Activated naive CD8-positive, alpha-beta T cell treated with anti-CD3 and anti-CD28 coated beads, Interleukin-2, amount 50 U/mL, for 24 hours (primary cell): ENCODE results near the gene UBAP2.
"Not testable (repeated sequence)": the region's sequence is repeated elsewhere in the genome, so short reads cannot be mapped to it uniquely, and the experiment has no call there.

Source experiments
- ATAC-seq: fragments of 150-1000 bp; cut with Tn5 transposase; one replicate; pipeline ENCODE4 v1.10.0; 2021
- DNase-seq: peaks from one replicate; pipeline ENCODE4 v3.0.0; 2021
- H3K27ac Mint-ChIP-seq: one replicate; pipeline ENCODE4 v1.8.0; 2021; ENCODE audit warnings: mild to moderate bottlenecking, mixed read lengths
- H3K27me3 Mint-ChIP-seq: one replicate; pipeline ENCODE4 v1.8.0; 2021; ENCODE audit warnings: mixed read lengths
- H3K36me3 Mint-ChIP-seq: one replicate; pipeline ENCODE4 v1.8.0; 2021; ENCODE audit warnings: low read depth, mixed read lengths
- H3K4me1 Mint-ChIP-seq: one replicate; pipeline ENCODE4 v1.8.0; 2021; ENCODE audit warnings: mixed read lengths
- H3K4me3 Mint-ChIP-seq: one replicate; pipeline ENCODE4 v1.8.0; 2021; ENCODE audit warnings: mild to moderate bottlenecking, moderate library complexity, mixed read lengths
- H3K9me3 Mint-ChIP-seq: one replicate; pipeline ENCODE4 v1.8.0; 2021; ENCODE audit warnings: mixed read lengths

The UBAP2 gene

DNA sequence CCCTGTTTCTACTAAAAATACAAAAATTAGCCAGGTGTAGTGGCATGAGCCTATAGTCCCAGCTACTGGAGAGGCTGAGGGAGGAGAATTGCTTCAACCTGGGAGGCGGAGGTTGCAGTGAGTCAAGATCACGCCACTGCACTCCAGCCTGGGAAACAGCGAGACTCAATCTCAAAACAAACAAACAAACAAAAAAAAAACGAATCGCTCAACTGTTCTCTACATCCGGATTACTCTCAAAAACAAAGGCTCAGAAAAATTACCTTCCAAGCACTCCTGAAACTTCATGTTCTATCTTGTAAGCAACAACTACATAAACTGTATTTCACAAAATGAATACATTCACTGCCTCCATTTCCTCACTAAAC, 14.0 kb downstream of the UBAP2 start:
- ATAC-seq (no peak), DNase-seq (no peak)
- Mint-ChIP-seq H3K4me1 (no peaks in the 10 kb centered on the region), H3K4me3 (no peak overlapping the region), H3K27me3 (no peaks in the 10 kb centered on the region), H3K36me3 (peaks cover 27% of the 10 kb centered on the region), H3K27ac (no peak overlapping the region), H3K9me3 (no peaks in the 10 kb centered on the region)

DNA sequence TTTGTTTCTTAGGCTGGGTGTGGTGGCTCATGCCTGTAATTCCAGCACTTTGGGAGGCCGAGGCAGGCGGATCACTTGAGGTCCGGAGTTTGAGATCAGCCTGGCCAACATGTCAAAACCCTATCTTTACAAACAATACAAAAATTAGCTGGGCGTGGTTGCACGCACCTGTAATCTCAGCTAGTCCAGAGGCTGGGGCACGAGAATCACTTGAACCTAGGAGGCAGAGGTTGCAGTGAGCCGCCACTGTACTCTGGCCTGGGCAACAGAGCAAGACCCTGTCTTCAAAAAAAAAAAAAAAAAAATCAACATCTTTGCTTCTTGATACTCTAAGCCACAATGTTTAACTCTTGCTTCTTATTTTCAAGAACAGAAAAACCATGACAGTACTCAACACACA, 16.1 kb downstream of the UBAP2 start:
- Mint-ChIP-seq H3K27me3 (no peaks in the 10 kb centered on the region), H3K4me1 (no peaks in the 10 kb centered on the region), H3K4me3 (no peak overlapping the region), H3K9me3 (no peaks in the 10 kb centered on the region), H3K36me3 (peaks cover 29% of the 10 kb centered on the region), H3K27ac (no peak overlapping the region)
- DNase-seq, result no peak
- ATAC-seq, result no peak

DNA sequence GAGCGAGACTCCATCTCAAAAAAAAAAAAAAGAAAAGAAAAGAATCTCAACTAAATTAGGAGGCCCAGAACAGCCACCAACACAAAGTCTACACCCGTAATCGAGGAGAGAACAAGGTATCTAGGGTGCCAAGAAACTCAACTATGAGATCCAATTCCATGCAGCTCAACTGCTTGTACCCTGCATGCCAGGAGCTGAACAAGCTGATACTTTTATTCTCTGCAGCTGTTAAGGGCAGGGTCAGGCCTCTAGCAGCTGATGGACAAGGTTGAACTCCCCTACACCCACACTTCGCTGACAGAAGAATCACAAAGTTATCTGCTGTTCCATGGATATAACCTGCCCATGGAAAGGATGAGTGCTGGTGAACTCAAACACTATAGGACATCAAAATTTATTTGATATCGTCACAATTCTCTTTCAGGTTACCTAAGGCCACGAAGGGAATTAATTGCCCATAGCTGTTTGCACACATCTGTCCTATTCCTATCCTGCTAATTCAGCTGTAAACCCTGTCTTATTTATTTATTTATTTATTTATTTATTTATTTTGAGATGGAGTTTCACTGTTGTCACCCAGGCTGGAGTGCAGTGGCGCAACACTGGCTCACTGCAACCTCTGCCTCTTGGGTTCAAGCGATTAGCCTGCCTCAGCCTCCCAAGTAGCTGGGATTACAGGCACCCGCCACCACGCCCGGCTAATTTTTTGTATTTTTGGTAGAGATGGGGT, 20.7 kb downstream of the UBAP2 start:
- DNase-seq (no peak), ATAC-seq (no peak)
- Mint-ChIP-seq H3K4me3 (no peak overlapping the region), H3K36me3 (peaks cover 16% of the 10 kb centered on the region), H3K27me3 (no peaks in the 10 kb centered on the region), H3K4me1 (no peaks in the 10 kb centered on the region), H3K27ac (no peak overlapping the region), H3K9me3 (no peaks in the 10 kb centered on the region)

GRCh38 chr9:34025811-34026210, 22.9 kb downstream of the UBAP2 start:
- Mint-ChIP-seq H3K9me3 (no peaks in the 10 kb centered on the region), H3K36me3 (peaks cover 9% of the 10 kb centered on the region), H3K27ac (no peak overlapping the region), H3K4me3 (no peak overlapping the region), H3K4me1 (no peaks in the 10 kb centered on the region), H3K27me3 (no peaks in the 10 kb centered on the region)
- ATAC-seq (no peak), DNase-seq (no peak)

DNA sequence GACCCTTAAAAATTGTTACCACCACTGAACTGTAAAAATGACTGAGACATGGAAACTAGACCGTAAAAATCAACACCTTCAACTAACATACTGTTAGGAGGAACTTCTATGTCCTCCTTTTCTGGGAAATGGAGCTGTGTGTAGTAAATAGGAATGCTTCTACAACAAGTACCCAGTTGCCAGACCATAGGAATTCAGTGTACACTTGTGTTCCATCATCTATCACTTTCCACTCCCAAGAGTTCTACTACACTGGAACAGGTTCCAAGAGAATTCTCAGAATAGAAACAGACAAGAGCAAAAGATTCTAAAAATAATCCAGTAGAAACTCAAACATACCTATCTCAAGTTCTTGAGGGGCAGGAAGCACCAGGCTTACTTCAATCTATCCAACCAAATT, 23.6 kb downstream of the UBAP2 start:
- H3K36me3 Mint-ChIP-seq, result peaks cover 10% of the 10 kb centered on the region
- H3K9me3 Mint-ChIP-seq, result no peaks in the 10 kb centered on the region

GRCh38 chr9:34024476-34024875, 24.2 kb downstream of the UBAP2 start:
- H3K27ac Mint-ChIP-seq, H3K4me1 Mint-ChIP-seq, H3K4me3 Mint-ChIP-seq, DNase-seq, H3K27me3 Mint-ChIP-seq, ATAC-seq, H3K9me3 Mint-ChIP-seq: not testable (repeated sequence)
- H3K36me3 Mint-ChIP-seq, result peaks cover 11% of the 10 kb centered on the region

More for the DNA sequence above, 23.6 kb downstream of the UBAP2 start:
- DNase-seq (no peak), ATAC-seq (no peak)
- H3K27me3 Mint-ChIP-seq, result no peaks in the 10 kb centered on the region
- no peaks in the 10 kb centered on the region for H3K4me1 Mint-ChIP-seq
- no peak overlapping the region for H3K4me3 Mint-ChIP-seq
- H3K27ac Mint-ChIP-seq, result no peak overlapping the region

GRCh38 chr9:34016149-34016548, 32.5 kb downstream of the UBAP2 start:
- Mint-ChIP-seq H3K9me3 (no peaks in the 10 kb centered on the region), H3K27ac (no peak overlapping the region), H3K4me1 (no peaks in the 10 kb centered on the region), H3K4me3 (no peak overlapping the region), H3K36me3 (peaks cover 20% of the 10 kb centered on the region), H3K27me3 (no peaks in the 10 kb centered on the region)
- no peak for ATAC-seq
- DNase-seq, result no peak

DNA sequence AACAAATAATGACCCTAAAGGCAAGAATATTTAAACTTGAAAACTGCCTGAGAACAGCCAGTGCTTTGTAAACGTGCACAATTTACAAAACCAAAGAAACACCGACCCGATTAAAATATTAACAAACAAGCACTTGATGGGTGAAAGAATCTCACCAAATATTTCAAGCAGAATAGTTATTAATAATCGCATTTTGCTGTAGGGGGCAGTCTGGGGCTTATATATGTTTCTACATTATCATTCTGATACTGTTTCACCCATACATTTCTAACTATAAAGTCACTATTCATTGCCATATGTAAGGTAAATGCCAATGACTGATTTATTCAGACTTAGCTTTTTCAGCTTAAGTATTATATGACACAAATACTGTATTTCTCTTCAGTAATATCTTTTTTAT, 37.7 kb downstream of the UBAP2 start:
- H3K4me1 Mint-ChIP-seq, result no peaks in the 10 kb centered on the region
- H3K9me3 Mint-ChIP-seq, result no peaks in the 10 kb centered on the region
- no peak for DNase-seq
- peaks cover 18% of the 10 kb centered on the region for H3K36me3 Mint-ChIP-seq
- H3K27me3 Mint-ChIP-seq, result no peaks in the 10 kb centered on the region
- H3K27ac Mint-ChIP-seq, result no peak overlapping the region
- no peak for ATAC-seq
- no peak overlapping the region for H3K4me3 Mint-ChIP-seq

DNA sequence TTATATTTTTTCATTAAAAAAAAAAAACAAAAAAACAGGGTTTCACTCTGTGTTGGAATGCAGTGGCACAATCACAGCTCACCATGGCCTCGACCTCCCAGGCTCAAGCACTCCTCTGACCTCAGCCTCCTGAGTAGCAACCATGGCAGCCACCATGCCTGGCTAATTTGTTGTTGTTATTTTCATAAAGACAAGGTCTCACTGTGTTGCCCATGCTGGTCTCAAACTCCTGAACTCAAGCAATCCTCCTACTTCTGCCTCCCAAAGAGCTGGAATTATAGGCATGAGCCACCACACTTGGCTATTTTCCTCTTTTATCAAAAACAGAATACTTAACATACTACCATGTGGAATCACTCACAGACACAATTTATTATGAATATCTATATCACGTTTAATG, 46.7 kb downstream of the UBAP2 start:
- ATAC-seq (no peak), DNase-seq (no peak)
- Mint-ChIP-seq H3K36me3 (peaks cover 24% of the 10 kb centered on the region), H3K9me3 (no peaks in the 10 kb centered on the region), H3K4me1 (no peaks in the 10 kb centered on the region), H3K4me3 (no peak overlapping the region), H3K27me3 (no peaks in the 10 kb centered on the region), H3K27ac (no peak overlapping the region)

GRCh38 chr9:34001298-34001697, 47.4 kb downstream of the UBAP2 start:
- Mint-ChIP-seq H3K4me1 (no peaks in the 10 kb centered on the region), H3K27me3 (no peaks in the 10 kb centered on the region), H3K36me3 (peaks cover 27% of the 10 kb centered on the region), H3K27ac (no peak overlapping the region), H3K9me3 (no peaks in the 10 kb centered on the region), H3K4me3 (no peak overlapping the region)
- ATAC-seq (no peak), DNase-seq (no peak)

DNA sequence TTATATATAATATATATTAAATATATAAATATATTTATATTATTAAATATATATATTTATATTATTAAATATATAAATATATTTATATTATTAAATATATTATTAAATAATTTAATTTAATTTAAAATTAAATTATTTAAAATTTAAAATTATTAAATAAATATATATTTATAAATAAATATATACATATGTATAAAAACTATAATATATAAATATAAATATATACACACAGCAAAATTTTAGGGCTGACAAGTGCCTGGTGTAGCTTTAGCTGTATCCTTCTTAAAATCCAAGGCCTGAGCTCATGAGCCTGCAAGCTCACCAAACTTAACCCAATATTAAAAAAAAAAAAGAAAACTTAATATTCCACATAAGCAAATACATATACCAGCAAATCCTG, 53.2 kb downstream of the UBAP2 start:
- Mint-ChIP-seq H3K9me3 (no peaks in the 10 kb centered on the region), H3K27ac (no peak overlapping the region), H3K4me3 (no peak overlapping the region), H3K36me3 (peaks cover 45% of the 10 kb centered on the region), H3K4me1 (no peaks in the 10 kb centered on the region), H3K27me3 (no peaks in the 10 kb centered on the region)
- DNase-seq (no peak), ATAC-seq (no peak)

- no peak overlapping the region for H3K27ac Mint-ChIP-seq
- no peak overlapping the region for H3K4me3 Mint-ChIP-seq
- ATAC-seq, result no peak
- H3K9me3 Mint-ChIP-seq, result no peaks in the 10 kb centered on the region
- H3K4me1 Mint-ChIP-seq, result peaks cover 15% of the 10 kb centered on the region
- DNase-seq, result no peak
- H3K36me3 Mint-ChIP-seq, result peaks cover 46% of the 10 kb centered on the region
- H3K27me3 Mint-ChIP-seq, result no peaks in the 10 kb centered on the region
Observed at GRCh38 chr9:33993104-33993503, 55.6 kb downstream of the UBAP2 start.

DNA sequence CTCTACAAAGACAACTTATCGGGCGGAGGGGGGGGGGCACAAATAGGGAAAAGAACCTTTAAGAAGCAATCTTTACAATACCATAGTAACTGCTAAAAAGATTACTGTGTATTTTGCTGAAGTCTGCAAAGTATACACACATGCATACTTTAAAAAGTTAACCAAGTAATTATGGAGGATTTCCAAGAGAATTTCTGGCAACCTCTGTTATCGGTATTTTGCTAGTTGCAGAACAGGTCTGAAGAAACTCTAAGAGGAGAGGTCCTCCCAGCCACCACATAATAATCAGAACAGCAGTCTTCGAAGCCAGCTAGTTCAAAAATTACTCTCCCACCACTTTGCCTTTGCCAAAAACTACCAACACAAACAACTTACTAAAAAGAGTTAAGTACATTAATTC, 56.1 kb downstream of the UBAP2 start:
- DNase-seq, result no peak
- Mint-ChIP-seq H3K9me3 (no peaks in the 10 kb centered on the region), H3K4me3 (no peak overlapping the region), H3K4me1 (peaks cover 15% of the 10 kb centered on the region), H3K27ac (no peak overlapping the region), H3K27me3 (no peaks in the 10 kb centered on the region), H3K36me3 (peaks cover 47% of the 10 kb centered on the region)
- ATAC-seq, result no peak

DNA sequence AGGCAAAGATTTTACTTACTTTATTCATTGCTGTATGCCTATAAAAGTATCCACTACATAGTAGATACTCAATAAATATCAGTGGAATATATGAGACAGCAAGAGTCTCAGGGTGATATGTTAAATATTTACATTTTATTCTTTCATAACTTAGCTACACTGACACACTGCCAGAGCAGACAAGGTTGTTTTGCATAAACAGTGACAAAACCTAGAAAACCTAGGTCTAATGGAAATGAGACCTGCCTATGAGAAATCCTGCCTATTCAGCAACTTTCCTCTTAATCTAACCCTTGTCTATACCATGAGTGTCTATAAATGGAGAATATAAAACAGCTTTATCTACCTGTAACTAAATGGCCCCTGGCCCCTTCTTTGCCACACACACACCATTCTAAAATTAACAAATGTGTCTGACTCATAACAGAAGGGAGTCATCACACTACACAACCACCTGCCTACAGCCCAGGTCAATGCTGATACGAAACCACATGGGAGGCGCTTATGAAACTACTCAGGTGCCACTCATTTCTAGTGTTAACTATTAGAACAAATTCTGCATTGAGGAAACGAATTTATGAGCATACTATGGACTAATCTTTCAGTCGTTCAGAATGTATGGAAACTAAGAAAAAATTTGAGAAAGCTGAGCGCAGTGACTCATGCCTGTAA, 60.3 kb downstream of the UBAP2 start:
- Mint-ChIP-seq H3K4me1 (peaks cover 15% of the 10 kb centered on the region), H3K27me3 (no peaks in the 10 kb centered on the region), H3K9me3 (no peaks in the 10 kb centered on the region), H3K27ac (peak overlapping the region; percentile 5), H3K36me3 (peaks cover 45% of the 10 kb centered on the region), H3K4me3 (no peak overlapping the region)
- ATAC-seq (peak; percentile 91), DNase-seq (peak; percentile 4)

GRCh38 chr9:33976414-33976813, 72.3 kb downstream of the UBAP2 start:
- Mint-ChIP-seq H3K4me3 (no peak overlapping the region), H3K36me3 (peaks cover 25% of the 10 kb centered on the region), H3K27me3 (no peaks in the 10 kb centered on the region), H3K27ac (no peak overlapping the region), H3K9me3 (no peaks in the 10 kb centered on the region), H3K4me1 (no peaks in the 10 kb centered on the region)
- ATAC-seq, result no peak
- no peak for DNase-seq
